Pancreas (tissue), 10 donors: Measurements from ENCODE around the gene SFPQ. TPM values are rescaled to one million over a fixed set of nuclear protein-coding genes. Genes with fewer than 3 reads are reported as not detected.

ENCODE experiments used
- ATAC-seq, 4 donors: fragments of 200-7000 bp; cut with Tn5 transposase; one replicate each; pipeline versions ENCODE4 v1.8.0 to v1.9.1; 2020; ENCODE audit warnings: mild to moderate bottlenecking in 4 of 4, moderate library complexity in 4 of 4
- DNase-seq, 6 donors: peaks; one replicate each; pipeline ENCODE4 v3.0.0-alpha.2; 2020
- FAIRE-seq: peaks from 2 replicates; lab custom pipeline; 2012; peaks lifted over from hg19 to GRCh38; lab: Jason Lieb, UNC
- H3K27ac ChIP-seq, 4 donors: fragments of 200-600 bp; sonication (generic); 1 replicate in 3 of 4; 2 replicates in 1 of 4; pipeline versions ENCODE4 v1.5.0 to v1.8.0; 2020
- H3K27me3 ChIP-seq, 4 donors: fragments of 200-600 bp; one replicate each; pipeline ENCODE4 v1.8.0; 2021
- H3K36me3 ChIP-seq, 3 donors: fragments of 200-600 bp; sonication (generic) in 1 of 3; one replicate each; pipeline versions ENCODE4 v1.5.0 to v1.8.0; 2020 to 2021
- H3K4me1 ChIP-seq, 3 donors: fragments of 200-600 bp; one replicate each; pipeline ENCODE4 v1.8.0; 2021
- H3K4me3 ChIP-seq, 4 donors: fragments of 200-600 bp; sonication (generic) in 2 of 4; one replicate each; pipeline versions ENCODE4 v1.5.0 to v1.8.0; 2020 to 2021
- H3K9me3 ChIP-seq, 4 donors: fragments of 200-600 bp; one replicate each; pipeline ENCODE4 v1.8.0; 2021
- WGBS, 2 donors: extraction: QIAGEN DNeasy Blood & Tissue Kit; methylation state at CpG; one replicate each; pipeline ENCODE4 v1.1.7; 2013; 5-methylcytosine and 5-hydroxymethylcytosine counted together
- intact Hi-C, 3 donors: fragments of 100-400 bp; cut with DNase I; formaldehyde crosslinking; loops; one replicate each; pipeline versions ENCODE4 v1.11.1 to v1.14.2; 2022
- polyA plus RNA-seq, 2 donors: library from polyadenylated mRNA; stranded (reverse); fragments of 200-250 nt; gene quantifications; one replicate each; pipeline ENCODE4 v1.2.3, GENCODE V29; 2013
- total RNA-seq, 6 donors: library from RNA; stranded (reverse); fragmentation: NEBNext Ultra II Directional in 4 of 6; extraction: Animal tissue kit (Norgen Biotek cat#: 25700) in 4 of 6; gene quantifications; one replicate each; pipeline versions ENCODE4 v1.2.1 to v1.2.4, GENCODE V29; 2021 to 2023
- TF ChIP-seq, protein P1 (sequence below), 4 donors: fragments of 200-600 bp; sonication (generic) in 3 of 4; IDR thresholded peaks; one replicate each; pipeline versions ENCODE4 v1.5.0 to v1.8.0; 2021; ENCODE audit warnings: antibody characterized with exemption in 4 of 4
- donor health status: healthy with polysubstance abuse.
- donor health status: DM: no; HTN: no; CAD: no; lungs with moderate emphysema.
- donor health status: DM: no; HTN: no; CAD: no.
- donor health status: control.
- donor health status: control.
- donor health status: Bipolar disorder and iron deficiency.
- donor health status: DM: yes; HTN: yes; CAD: no.
- donor health status: DM: no; HTN: no; CAD: no.
- donor health status: DM: no; HTN: no; CAD: no.
- donor health status: DM: yes; HTN: yes; CAD: no.

SFPQ gene
- total and polyA plus RNA-seq, 8 donors = 63.4 to 267 (median 98.2) TPM

DNA sequence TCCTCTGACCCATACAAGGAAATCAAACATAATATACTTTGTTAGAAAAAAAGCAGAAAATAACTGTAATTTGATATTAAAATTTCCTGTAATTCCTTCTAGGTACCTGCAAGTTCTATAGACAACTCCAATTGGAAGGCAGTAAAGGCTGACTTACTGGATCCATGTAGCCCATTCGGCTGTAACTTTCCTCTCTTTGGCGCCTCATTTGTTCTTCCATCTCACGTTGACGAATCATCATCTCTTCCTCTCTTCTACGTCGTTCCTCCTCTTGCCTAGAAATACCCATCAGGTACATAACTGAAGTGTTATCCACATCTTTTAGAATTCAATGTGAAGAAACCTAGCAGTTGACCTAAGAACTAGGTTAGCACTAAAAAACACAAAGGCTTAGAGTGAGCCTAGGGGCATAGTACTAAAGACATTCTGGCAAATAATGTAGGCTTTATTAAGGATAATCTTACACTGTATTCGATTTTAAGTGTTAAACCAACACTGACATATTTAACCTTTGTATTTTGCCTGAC is 5.1 kb downstream of the SFPQ start:
- H3K4me1 ChIP-seq = peaks cover 22 to 65% (median 44%) of the 10 kb centered on the region in 3 donors
- FAIRE-seq = no peak
- H3K36me3 ChIP-seq = peaks cover 13 to 72% (median 67%) of the 10 kb centered on the region in 3 donors
- intact Hi-C loops = no loop called here
- ATAC-seq = no peak
- no peaks in the 10 kb centered on the region for H3K9me3 ChIP-seq
- no peak for DNase-seq
- H3K4me3 ChIP-seq = no peak overlapping the region
- H3K27me3 ChIP-seq = no peaks in the 10 kb centered on the region
- no peak overlapping the region for H3K27ac ChIP-seq
- 63 to 75% methylated on average over 7 of the region's 7 CpGs for WGBS, 2 donors
- TF ChIP-seq, protein P1, sequence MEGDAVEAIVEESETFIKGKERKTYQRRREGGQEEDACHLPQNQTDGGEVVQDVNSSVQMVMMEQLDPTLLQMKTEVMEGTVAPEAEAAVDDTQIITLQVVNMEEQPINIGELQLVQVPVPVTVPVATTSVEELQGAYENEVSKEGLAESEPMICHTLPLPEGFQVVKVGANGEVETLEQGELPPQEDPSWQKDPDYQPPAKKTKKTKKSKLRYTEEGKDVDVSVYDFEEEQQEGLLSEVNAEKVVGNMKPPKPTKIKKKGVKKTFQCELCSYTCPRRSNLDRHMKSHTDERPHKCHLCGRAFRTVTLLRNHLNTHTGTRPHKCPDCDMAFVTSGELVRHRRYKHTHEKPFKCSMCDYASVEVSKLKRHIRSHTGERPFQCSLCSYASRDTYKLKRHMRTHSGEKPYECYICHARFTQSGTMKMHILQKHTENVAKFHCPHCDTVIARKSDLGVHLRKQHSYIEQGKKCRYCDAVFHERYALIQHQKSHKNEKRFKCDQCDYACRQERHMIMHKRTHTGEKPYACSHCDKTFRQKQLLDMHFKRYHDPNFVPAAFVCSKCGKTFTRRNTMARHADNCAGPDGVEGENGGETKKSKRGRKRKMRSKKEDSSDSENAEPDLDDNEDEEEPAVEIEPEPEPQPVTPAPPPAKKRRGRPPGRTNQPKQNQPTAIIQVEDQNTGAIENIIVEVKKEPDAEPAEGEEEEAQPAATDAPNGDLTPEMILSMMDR (IDR thresholded peaks at IDR 0.05) = no peak

DNA sequence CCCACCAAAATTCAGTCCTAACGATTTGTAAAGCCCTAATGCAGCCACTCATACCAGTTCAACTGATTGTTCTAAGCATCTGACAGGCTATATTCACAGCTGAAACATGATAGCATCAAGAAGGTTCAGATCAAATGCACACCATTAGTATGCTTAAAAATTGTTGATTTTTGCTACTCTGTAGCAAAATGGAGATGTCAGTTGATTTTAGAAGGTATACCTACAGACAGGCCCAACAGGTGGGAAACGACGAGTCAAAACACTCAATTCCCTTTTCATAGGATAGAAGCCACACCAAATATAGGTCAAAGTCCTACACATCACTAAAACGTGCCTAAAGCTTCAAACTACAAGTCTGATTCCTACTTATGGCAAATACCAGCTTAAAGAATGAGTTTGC is 6.7 kb downstream of the SFPQ start:
- no peak for ATAC-seq
- Histone ChIP-seq H3K4me3 (no peak overlapping the region), H3K9me3 (no peaks in the 10 kb centered on the region), H3K36me3 (peaks cover 13 to 86% (median 77%) of the 10 kb centered on the region in 3 donors), H3K4me1 (peaks cover 22 to 69% (median 48%) of the 10 kb centered on the region in 3 donors), H3K27ac (no peak overlapping the region), H3K27me3 (no peaks in the 10 kb centered on the region)
- no peak for DNase-seq
- 34 to 53% methylated on average over 4 of the region's 4 CpGs for WGBS, 2 donors
- intact Hi-C loops = no loop called here
- no peak for FAIRE-seq
- TF ChIP-seq, protein P1 (IDR thresholded peaks at IDR 0.05) = no peak

DNA sequence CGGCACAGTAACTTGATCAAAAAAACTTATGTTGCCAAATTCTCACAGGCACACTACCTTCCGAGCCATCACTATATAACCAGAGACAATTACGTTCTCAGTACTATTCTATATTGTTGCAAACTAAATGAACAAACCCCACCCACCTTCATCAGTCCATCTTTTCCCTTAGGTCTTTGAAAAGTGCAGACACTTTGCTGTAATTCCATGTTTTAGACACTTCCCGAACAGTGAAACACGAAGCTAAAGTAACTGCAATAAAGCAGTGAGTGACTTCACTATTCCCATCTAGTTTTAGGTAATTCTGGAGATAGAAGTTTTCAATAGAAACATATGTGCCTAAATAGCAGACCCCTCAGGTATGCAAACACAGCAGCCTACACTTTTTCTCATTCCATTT is 7.7 kb downstream of the SFPQ start:
- DNase-seq = no peak
- WGBS, 2 donors = 66 to 73% methylated on average over 5 of the region's 5 CpGs
- no peaks in the 10 kb centered on the region for H3K9me3 ChIP-seq
- H3K27ac ChIP-seq = no peak overlapping the region
- no peak for ATAC-seq
- peaks cover 22 to 75% (median 48%) of the 10 kb centered on the region in 3 donors for H3K4me1 ChIP-seq
- H3K36me3 ChIP-seq = peaks cover 13 to 97% (median 84%) of the 10 kb centered on the region in 3 donors
- no peak for FAIRE-seq
- H3K4me3 ChIP-seq = no peak overlapping the region
- TF ChIP-seq, protein P1 (IDR thresholded peaks at IDR 0.05) = no peak
- intact Hi-C loops = no loop called here
- no peaks in the 10 kb centered on the region for H3K27me3 ChIP-seq

DNA sequence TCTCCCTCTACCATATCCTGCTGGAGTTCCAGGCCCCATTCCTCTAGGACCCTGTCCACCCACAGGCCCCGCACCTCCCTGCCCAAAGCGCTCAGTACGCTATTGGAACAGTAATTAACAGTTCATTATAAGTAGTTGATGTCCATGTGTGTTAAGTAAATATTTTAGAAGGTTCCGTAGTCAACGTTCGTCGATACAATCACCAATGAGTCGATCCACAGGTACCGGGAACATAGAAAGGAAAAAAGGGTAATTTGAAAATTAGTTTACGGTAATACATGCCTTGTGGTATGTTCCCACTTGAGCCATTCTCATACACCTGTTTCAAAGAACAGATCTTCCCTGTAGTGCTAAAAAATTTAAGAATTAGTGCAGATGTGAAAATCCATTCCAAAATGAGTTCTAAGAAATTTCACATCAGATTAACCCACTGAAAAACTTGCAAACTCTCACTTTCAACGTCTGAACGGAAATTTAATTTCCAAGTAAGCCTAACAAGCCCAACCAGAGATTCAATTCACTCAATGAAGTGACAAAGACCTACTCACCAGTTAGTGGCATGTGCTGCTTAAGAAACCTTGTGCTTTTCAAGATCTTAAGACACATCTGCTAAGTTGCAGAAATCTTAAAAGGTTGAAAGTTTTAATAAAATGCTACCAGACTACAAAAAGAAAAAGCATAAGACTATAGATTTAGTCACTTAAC is 8.3 kb downstream of the SFPQ start:
- TF ChIP-seq, protein P1 (IDR thresholded peaks at IDR 0.05) = no peak
- Histone ChIP-seq H3K4me3 (no peak overlapping the region), H3K27me3 (no peaks in the 10 kb centered on the region), H3K36me3 (peaks cover 13 to 98% (median 78%) of the 10 kb centered on the region in 3 donors), H3K4me1 (peaks cover 25 to 75% (median 46%) of the 10 kb centered on the region in 3 donors), H3K27ac (no peak overlapping the region), H3K9me3 (no peaks in the 10 kb centered on the region)
- no peak for ATAC-seq
- DNase-seq = no peak
- 73 to 76% methylated on average over 12 of the region's 12 CpGs for WGBS, 2 donors
- no peak for FAIRE-seq
- intact Hi-C loops = no loop called here
